Stimulated activated CD8-positive, alpha-beta memory T cell treated with anti-CD3 and anti-CD28 coated beads, Interleukin-4, amount 100 ng/mL, for 4 hours (primary cell): ENCODE results near the gene NR3C1.

ENCODE experiments used
- DNase-seq, 2 donors: peaks; one replicate each; pipeline ENCODE4 v3.0.0-alpha.2; 2020; ENCODE audit warnings: low read depth in 2 of 2, low spot score in 1 of 2

The NR3C1 gene

DNA sequence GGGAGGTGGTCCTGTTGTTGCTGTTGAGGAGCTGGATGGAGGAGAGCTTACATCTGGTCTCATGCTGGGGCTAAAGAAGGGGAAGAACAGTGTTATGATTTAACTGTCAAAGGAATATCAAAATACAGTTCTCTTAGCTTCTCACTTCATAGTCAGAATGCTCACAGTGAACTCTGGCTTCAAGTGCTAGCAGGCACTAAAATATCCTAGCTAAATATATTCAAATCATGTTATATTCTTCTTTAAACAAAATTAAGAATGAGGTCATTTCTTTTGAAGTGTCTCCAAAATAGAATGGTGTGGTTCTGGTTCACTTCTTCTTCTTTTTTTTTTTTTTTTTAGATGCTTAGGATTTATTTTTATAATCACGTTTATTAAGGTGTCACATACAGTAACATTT, 89.4 kb downstream of the NR3C1 start:
- no peak for DNase-seq

DNA sequence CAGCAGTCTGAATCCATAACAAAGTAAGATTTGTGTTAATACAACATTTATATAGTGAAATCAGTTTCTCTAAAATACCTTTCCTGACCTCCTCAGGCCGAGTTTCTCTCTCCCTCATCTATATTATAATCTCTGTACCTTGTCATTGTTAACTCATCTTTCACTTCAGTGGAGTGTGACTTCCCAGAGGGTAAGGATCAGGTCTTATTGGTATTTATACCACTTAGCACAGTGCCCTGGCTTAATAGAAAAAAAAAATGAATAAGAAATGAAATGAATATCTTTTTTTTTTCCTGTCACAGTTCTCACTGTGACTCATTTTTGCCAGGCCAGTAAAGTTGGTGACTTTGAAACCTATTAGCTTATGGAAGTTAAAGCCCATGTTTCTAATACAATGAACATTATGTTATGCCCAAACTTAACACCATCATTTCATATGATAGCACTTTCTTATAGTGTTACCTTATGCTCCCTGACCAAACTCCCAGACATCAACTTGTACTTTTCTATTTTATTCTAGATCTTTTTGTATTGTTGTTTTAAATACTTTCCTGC, 90.1 kb downstream of the NR3C1 start:
- no peak for DNase-seq

DNA sequence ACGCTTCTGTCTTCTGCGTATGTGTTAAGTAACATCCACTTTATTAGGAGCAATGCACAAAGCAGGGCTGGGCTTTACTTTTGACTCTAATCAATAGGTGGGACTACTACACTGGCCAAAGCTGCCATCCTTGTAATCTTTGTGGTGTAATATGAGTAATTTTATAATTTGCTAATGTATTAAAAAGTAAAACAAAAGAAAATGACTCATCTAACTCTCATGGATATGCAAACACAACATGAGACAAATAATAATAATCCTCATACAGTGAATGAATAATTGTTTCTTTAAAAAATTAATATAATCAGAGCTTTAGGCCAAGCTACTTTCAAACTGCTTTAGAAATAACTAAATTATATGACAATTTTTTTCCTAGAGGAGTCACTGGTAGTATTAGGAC, 90.7 kb downstream of the NR3C1 start:
- DNase-seq: no peak

DNA sequence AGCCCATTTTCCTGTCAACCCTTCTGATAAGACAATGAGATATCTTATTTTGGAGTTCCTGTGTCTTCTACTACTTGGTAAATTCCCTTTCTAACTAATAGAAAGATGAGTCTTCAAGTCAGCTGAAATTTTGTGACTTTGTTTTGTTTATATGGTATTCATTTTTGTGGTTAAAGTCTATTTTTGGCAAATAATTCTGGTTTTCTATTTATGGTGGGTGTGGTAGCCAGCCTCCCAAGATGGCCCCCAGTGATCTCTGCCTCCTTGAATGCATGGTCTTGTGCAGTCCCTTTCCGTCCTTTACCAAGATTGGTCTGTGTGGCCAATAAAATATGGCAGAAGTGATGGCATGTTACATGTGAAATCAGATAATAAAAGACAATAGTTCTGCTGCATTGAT, 91.5 kb downstream of the NR3C1 start:
- DNase-seq: no peak

DNA sequence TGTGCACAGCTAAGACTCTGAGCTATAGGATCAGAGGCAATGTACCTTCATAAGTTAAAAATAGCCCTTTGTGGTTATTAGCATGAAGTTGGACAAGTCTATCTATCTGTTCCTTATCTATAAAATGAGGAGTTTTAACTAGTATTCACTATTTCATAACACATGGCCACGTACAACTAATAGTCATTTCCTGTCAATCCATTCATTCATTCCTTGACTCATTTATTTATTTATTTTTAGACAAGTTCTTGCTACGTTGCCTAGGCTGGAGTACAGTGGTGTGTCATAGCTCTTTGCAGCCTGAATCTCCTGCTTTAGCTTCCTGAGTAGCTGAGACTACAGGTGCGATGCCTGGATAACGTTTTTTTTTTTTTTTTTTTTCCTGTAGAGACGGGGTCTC, 92.1 kb downstream of the NR3C1 start:
- DNase-seq: no peak

DNA sequence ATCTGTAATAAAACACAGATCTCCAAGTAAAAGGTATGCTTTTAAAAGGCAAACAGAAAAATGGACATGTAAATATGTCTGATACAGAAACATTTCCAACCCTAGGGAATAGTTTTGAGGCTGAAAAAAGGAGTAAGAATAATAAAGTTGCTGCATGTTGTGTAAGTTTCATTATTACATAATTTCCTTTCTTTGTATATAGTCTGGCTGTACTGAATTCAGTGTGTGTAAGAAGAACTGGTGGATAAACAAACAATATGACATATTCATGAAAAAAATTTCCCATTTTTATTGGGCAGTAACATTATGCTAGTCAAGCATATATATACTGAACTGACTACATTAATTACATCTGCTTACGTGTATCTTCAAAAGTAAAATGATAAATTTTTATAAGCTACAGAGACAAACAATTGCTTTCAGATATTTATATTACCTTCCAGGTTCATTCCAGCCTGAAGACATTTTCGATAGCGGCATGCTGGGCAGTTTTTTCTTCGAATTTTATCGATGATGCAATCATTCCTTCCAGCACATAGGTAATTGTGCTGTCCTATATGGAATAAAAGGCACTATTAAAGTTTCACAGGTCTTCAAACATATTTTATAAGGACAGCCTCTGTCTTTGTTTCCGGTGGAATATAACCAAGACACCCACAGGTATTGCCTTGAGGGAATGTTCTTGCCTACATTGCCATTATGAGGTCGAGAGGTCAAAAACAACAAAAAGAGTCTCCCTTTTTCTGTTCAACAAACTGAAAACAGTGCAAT, 93.6 kb downstream of the NR3C1 start:
- DNase-seq: no peak

DNA sequence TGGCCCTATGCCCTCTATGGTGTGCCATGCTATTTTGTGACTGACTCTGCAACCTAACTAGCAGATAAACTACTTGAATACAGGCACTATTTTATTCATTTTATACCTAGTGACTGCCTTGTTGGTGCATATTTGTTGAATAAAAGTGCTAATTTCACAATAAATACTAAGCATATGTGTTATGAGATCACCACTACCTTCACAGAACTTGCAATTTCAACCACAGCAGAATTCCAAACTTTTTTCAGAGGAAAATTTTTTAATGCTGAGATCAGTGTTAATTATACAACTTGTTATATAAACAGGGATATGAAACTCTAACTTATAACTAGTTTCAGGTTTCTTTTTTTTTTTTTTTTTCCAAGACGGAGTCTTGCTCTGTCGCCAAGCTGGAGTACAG, 94.8 kb downstream of the NR3C1 start:
- no peak for DNase-seq

DNA sequence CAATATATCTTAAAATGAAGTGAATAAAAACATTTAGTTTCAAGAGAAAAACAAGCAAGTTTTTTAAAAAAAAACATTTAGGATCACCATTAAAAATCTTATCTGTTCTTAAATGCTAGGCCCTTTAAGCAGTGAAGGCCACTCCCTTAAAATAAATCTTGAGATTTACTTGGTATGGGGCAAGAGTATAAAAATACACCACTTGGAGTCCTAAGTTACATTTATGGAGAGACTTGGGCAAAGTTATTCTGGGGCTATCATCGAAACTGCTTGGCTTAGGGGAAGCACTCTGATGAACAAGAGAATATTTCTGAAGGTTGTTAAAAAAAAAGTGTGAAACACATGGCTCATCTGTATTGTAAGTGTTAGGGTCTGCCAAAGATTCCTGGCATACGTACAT, 97.4 kb downstream of the NR3C1 start:
- DNase-seq: no peak

DNA sequence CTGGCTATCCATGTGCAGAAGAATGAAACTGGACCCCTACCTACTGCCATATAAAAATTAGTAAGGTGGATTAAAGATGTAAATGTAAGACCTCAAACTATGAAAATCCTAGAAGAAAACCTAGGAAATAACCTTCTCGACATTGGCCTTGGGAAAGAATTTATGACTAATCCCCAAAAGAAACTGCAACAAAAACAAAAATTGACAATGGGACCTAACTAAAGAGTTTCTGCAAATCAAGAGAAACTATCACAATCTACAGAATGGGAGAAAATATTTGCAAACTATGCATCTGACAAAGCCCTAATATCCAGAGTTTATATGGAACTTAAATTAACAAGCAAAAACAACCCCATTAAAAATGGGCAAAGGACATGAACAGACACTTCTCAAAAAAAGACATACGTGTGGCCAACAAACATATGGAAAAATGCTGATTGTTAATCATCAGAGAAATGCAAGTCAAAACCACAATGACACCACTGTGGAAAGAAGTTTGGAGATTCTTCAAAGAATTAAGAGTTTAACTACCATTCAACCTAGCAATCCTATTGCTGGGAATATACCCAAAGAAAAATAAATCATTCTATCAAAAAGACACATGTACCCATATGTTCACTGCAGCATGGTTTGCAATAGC, 98.5 kb downstream of the NR3C1 start:
- no peak for DNase-seq

DNA sequence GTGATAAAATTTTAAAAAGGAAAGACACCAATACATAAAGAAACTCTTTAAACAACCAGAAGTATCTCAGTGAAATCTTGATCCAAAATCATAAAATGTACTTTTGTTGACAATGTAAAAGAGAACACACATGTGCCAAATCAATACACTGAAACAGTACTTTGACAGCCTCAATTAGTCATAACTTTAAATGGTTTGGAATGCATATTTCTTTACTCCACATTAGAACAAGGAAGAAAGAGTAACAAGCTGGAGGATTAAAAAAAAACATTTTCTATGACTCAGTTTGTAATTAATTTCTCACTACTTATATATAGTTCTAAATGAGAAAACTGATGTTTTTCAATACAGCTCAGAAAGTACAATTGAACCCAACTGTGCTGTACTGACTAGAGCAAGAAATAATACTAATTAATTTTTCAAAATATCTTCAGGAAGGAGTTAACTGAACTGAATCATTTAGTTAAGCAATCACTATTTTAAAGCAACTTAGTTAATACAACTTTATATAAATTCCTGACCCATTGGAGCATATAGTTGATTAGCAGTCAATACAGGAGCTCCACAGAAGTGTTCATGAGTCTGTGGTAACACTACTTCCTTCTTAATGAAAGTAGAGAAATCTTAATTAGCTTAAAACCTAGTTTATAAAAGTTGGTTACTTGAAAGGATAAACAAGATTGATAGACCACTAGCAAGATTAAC, 101.0 kb downstream of the NR3C1 start:
- no peak for DNase-seq

DNA sequence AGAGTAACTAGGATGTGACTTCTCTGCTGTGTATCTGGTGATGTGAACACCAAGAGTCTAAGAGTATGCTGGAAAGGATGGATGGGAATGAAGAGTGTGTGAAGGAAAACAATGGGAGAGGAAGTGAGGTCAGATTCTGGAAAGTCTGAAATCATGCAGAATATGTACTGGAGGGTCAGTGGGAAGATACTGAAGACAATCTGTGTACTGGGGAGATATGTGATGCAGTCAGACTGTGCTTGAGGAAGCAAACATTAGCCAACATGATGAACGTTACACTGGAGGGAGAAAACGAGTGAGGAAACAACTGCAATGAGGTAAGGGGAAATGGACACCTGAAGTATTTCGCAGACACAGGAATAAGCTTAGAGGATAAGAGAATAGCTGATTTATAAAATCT, 105.7 kb downstream of the NR3C1 start:
- DNase-seq: no peak

DNA sequence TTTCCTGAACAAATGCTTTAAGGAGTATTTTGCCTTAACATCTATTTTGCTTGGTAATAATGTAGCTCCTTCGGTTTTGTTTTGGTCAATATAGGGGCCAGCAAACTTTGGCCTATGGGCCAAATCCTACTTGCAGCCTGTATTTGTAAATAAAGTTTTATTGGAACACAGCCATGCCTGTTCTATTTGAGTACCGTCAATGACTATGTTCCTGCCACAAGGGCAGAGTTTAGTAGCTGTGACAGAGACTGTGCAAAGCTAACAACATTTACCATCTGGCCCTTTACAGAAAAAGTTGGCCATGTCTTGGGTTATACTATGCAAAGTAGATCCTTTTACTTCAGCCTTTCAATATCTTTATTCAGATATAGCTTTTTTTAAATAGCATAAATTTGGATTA, 113.4 kb downstream of the NR3C1 start:
- no peak for DNase-seq

DNA sequence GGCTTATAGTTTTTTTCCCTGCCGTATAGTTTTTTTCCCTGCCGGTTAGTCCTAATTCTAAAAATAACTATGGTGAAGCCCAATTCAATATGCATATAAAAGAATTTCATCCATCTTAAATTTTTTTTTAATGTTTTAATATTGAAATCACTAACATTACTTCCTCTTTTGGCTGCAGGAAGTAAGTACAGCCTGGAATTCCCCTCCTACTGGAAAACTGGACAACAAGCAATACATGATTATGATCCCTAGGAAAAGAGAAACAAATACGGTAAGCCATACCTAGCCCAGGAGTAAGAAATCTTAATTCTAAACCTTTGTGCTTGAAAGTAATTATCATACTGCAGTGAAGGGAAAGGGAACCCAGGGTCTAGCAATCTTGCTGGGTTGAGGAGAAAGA, 119.0 kb downstream of the NR3C1 start:
- DNase-seq: no peak

DNA sequence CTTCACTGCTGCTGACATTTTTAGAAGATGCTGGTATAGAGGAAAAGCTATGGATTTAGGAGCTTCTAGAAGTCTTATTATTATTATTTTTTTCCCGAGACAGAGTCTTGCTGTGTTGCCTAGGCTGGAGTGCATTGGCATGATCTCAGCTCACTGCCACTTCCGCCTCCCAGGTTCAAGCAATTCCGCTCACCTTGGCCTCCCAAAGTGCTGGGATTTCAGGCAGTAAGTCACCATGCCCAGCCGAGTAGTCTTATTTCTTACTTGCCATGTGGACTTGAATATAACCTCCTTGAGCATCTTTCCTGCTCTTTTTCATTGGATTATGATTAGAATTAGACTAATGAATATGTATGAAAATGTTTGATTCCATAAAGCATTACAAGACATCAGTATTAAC, 119.5 kb downstream of the NR3C1 start:
- no peak for DNase-seq

DNA sequence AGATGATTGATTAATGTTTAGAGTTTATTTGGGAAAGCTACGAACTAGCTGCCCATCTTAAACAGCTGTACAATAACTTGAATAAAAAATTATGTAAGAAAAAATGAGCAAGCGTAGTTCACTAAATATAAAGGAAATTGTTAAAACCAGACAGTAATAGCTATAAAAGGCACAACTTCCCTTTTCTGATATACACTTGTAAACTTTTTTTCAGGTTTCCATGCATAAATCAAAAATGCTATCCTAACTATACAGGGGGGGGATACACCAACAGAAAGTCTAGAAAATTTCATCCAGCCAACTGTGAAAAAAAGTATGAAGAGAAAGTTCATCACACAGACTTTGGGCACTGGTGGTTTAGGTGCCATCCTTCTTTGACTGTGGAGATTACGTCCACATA, 122.3 kb downstream of the NR3C1 start:
- no peak for DNase-seq

DNA sequence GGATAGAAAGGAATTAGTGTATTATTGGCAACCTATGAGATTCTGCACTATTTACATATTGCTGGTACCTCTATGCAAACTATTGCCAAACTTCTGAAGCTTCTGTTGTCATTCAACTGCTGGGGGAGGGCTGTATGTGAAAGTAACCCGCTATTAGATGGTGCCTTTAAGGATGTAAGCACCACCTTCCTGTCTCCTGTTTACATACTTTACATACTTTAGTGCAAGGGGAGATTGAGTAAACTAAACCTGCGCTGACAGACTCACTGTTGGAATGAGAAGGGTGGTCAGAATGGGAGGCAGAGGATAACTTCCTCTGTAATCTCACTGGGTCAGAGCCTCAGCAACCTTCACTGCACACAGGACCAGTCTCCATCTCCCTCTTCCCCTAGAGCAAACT, 123.8 kb downstream of the NR3C1 start:
- no peak for DNase-seq

DNA sequence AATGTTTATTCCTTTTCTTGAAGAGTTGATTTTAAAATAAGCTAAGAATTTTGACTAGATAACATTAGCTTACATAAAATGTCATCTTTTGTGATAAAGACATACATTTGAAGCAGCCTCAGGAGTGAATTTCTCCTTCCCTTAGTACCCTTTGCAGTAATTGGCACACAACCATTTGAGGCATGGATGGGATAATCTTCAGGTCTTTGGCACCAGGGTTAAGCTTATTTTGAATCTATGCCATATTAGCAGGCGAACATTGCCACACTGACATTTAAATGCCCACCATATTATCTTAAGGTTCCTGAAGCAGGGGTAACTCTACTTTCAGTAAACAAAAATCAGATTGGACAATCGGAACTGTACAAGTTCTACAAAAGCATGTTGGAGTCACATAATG, 126.0 kb downstream of the NR3C1 start:
- DNase-seq: no peak

DNA sequence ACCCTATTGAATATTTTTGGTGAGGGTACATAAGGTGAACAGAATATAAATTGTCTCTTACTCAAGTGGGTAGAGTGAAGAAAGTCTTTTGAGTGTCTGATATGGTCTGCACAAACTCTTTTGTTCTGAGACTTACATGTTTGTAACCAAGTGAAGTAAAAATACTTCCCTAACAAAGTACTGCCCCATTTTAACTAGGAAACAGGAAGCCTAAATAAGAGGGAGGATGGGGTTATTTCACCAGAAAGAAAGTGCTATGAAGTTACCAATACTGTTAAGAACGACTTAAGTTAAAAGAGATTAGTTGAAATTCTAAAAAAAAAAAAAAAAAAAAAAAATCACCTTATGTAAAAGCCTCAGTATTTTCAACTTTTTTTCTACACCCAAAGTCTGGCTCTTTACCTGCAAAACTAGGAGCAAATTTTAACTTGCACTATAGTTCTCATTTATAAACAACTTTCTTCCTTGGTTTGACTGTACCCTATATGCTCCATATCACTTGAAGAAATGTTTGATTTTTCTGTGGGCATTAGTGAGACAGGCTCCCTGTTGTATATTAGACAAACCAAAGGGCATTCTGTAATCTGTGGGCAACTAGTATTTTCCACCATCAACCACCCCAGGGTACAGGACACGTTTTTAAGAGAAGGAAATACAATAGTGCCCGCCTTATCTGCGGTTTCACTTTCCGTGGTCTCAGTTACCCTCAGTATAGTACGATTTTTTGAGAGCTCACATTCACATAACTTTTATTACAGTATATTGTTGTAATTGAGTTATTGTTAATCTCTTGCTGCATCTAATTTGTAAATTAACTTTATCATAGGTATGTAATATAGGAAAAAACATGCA, 127.7 kb downstream of the NR3C1 start:
- no peak for DNase-seq

DNA sequence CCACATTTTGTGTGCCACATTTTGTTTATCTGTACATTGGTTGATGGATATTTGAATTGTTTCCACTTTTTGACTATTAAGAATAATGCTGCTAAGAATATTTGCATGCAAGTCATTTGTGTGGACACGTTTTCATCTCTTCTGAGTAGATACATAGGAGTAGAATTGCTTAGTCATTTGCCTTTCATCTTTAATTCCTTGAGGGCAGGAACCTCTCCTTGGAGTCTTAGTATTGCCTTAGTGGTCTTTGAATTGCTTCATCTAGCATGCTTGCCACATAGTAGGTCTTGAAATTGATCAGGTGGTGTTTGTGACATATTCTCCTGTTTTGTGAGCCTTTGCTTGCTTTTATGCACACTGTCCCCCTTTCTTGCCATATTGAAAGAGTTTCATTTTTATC, 128.5 kb downstream of the NR3C1 start:
- DNase-seq: no peak

DNA sequence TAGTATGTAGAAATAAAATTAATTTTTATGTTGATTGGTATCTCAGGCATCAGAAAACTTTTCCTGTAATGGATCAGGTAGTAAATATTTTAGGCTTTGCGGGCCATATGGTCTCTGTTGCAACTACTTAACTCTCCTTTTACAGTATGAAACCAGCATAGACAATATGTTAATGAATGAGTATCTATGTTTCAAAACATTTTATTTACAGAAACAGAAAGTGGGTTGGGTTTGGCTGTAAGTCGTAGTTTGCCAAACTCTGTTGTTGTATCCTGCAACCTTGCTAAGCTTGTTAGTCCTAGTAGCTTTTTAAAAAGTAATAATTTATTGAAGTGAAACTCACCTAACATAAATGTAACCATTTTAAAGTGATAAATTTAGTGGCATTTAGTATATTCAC, 132.1 kb downstream of the NR3C1 start:
- no peak for DNase-seq

DNA sequence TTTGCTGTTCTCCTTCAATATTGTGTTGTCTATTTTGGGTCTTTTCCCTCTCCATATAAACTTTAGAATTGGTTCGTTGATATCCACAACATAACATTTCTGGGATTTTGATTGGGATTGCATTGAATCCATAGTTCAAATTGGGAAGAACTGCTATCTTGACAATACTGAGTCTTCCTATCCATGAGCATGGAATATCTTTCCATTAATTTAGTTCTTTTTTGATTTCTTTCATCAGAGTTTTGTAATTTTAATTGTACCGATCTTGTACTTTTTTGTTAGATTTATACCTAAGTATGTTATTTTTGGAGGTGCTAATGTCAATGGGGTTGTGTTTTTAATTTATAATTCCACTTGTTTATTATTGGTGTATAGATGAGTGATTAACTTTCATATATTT, 135.1 kb downstream of the NR3C1 start:
- DNase-seq: no peak
